ENCODE results near the gene INO80. TPM values are rescaled to one million over a fixed set of nuclear protein-coding genes. Genes with fewer than 3 reads are reported as not detected.

INO80 gene
- total and polyA plus RNA-seq, 2 donors (not counting 3 experiments of a cell fraction or from before 2014, with no cell fraction given): 5.7 to 29.1 TPM

DNA sequence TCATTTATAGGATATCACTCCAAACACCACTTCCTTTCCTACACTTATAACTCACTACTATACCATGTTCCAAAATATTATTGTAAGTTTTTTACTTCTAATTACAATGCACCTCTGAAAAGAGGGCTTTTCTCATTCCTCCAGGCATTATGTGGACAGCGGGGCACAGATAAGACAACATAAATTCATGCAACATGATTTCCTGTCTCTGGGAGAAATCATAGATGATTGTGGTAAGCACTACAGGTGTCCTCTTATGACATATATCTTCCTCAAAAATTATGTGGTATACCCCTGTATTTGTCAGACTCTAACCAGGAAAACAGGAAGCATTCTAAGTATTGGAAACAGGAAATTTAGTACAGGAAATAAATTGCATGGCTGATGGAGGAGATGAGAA, 45.7 kb upstream of the INO80 start:
- ChIA-PET CTCF (no interaction called here), POLR2A (no interaction called here)
- FAIRE-seq: no peak
- no peaks in the 10 kb centered on the region for H3K36me3 ChIP-seq (ENCODE audit: control insufficient read depth in 2 of 2, extremely low read depth in 1 of 2, insufficient read depth in 2 of 2, low read length in 2 of 2)
- H3K9ac ChIP-seq (replicated peaks; ENCODE audit: extremely low read depth, insufficient read depth, low read length): no peak overlapping the region
- no peaks in the 10 kb centered on the region for H3K79me2 ChIP-seq (ENCODE audit: control insufficient read depth, insufficient read depth, low read length)
- intact Hi-C loops (cut with micrococcal nuclease) (no loop called here), dilution Hi-C loops (cut with MboI; ENCODE audit: extremely low pct_ligation_motif_present, low sequenced_read_pairs) (no loop called here)
- no peak for TF ChIP-seq EZH2 (IDR thresholded peaks at IDR 0.05; ENCODE audit: borderline replicate concordance, low read depth, low read length, severe bottlenecking)
- TF ChIP-seq FOS (IDR thresholded peaks at IDR 0.05; ENCODE audit: borderline replicate concordance, insufficient read depth, low read length): no peak
- TF ChIP-seq CTCF (IDR thresholded peaks at IDR 0.05; ENCODE audit: extremely low read depth in 1 of 2, insufficient read depth in 1 of 2, low read depth in 1 of 2, low read length in 2 of 2): no peak
- TF ChIP-seq JUN (IDR thresholded peaks at IDR 0.05; ENCODE audit: borderline replicate concordance, insufficient read depth, insufficient read length, low read depth): no peak
- no peak for TF ChIP-seq MYC (IDR thresholded peaks at IDR 0.05; ENCODE audit: low read depth, low read length)
- TF ChIP-seq GATA2 (IDR thresholded peaks at IDR 0.05; ENCODE audit: insufficient read depth, insufficient read length, low read depth, low read length): no peak
- TF ChIP-seq POLR2AphosphoS5 (IDR thresholded peaks at IDR 0.05; ENCODE audit: insufficient read depth, low read depth, low read length): no peak
- TF ChIP-seq, protein P1, sequence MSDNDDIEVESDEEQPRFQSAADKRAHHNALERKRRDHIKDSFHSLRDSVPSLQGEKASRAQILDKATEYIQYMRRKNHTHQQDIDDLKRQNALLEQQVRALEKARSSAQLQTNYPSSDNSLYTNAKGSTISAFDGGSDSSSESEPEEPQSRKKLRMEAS (IDR thresholded peaks at IDR 0.05; ENCODE audit: insufficient read depth, insufficient read length): no peak
- no peak for TF ChIP-seq POLR2A (IDR thresholded peaks at IDR 0.05; ENCODE audit: low read depth, low read length)
- no peaks in the 10 kb centered on the region for H3K9me3 ChIP-seq (replicated peaks; ENCODE audit: control insufficient read depth, insufficient read depth, low read length)
- DNase-seq (ENCODE audit: low read depth, low spot score): no peak
- H3K9me1 ChIP-seq (replicated peaks; ENCODE audit: control insufficient read depth, extremely low read depth, insufficient read depth, low read length): no peaks in the 10 kb centered on the region
- BruUV-seq (replicated peaks): no TSS peak
- H4K20me1 ChIP-seq (replicated peaks; ENCODE audit: control insufficient read depth, extremely low read depth, insufficient read depth, low read length): no peaks in the 10 kb centered on the region
- H2AFZ ChIP-seq (ENCODE audit: low read depth, low read length): no peak overlapping the region
- H3K4me2 ChIP-seq (ENCODE audit: insufficient read depth, low read length): no peak overlapping the region
- peaks cover 9% of the 10 kb centered on the region for H3K4me1 ChIP-seq (ENCODE audit: control insufficient read depth, extremely low read depth, insufficient read depth, low read length)
- H3K27me3 ChIP-seq (ENCODE audit: control insufficient read depth in 2 of 2, insufficient read depth in 2 of 2, low read length in 2 of 2): no peaks in the 10 kb centered on the region
- no peak overlapping the region for H3K4me3 ChIP-seq (replicated peaks in 1 of 3; ENCODE audit: insufficient read depth in 1 of 3, low read depth in 1 of 3, low read length in 3 of 3)
- no peak overlapping the region for H3K27ac ChIP-seq (ENCODE audit: insufficient read depth, low read depth, low read length)

Measured in endothelial cell of umbilical vein (primary cell).